HEK293T (cell line): ENCODE data around the gene LINC01488.

Source experiments
- ARNT ChIP-seq: fragments of 450-650 bp; IDR thresholded peaks from 2 replicates; pipeline ENCODE4 v1.6.1; 2017; ENCODE audit warnings: mild to moderate bottlenecking
- ELF4 ChIP-seq: fragments of 450-650 bp; IDR thresholded peaks from 2 replicates; pipeline ENCODE4 v1.6.1; 2017; ENCODE audit warnings: antibody characterized with exemption
- FOXK2 ChIP-seq: fragments of 450-650 bp; IDR thresholded peaks from 2 replicates; pipeline ENCODE4 v1.6.1; 2016; ENCODE audit warnings: mild to moderate bottlenecking
- NFRKB ChIP-seq: fragments of 450-650 bp; IDR thresholded peaks from 2 replicates; pipeline ENCODE4 v1.6.1; 2016; ENCODE audit warnings: mild to moderate bottlenecking, moderate library complexity
- SUZ12 ChIP-seq: fragments of 450-650 bp; IDR thresholded peaks from 2 replicates; pipeline ENCODE4 v1.6.1; 2016; ENCODE audit warnings: mild to moderate bottlenecking

DNA sequence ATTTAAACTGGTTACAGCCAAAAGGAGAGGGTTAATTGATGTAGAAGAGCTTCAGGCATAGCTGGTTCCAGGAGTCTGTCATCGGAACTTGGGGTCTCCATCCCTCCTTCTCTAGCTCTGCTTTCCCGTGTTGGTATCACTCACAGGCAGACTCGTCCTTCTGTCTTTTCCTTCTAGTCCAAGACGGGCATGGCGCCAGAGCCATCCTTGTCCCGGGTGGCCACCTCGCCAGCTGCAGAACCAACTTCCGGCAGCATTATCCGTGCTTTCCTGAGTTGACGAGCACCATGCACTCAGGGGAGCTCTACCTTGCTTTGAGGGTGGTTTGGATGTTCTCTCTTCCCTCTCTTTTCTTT lies 14.7 kb downstream of the LINC01488 start:
- TF ChIP-seq SUZ12 (no peak), ELF4 (no peak), FOXK2 (no peak), NFRKB (no peak), ARNT (no peak)
